Stimulated activated CD4-positive, alpha-beta T cell treated with anti-CD3 and anti-CD28 coated beads, Interleukin-1b, Interleukin-23, amount 100 ng/mL, for 24 hours (primary cell): ENCODE results near the gene NAPG.
A peak's percentile ranks its signal among the peaks of the same experiment; 100 is the strongest.
"Not testable (repeated sequence)": the region's sequence is repeated elsewhere in the genome, so short reads cannot be mapped to it uniquely, and the experiment has no call there.

Source experiments
- DNase-seq, 4 experiments: peaks; one replicate each; pipeline ENCODE4 v3.0.0-alpha.2; 2020; ENCODE audit warnings: low read depth in 4 of 4, low spot score in 1 of 4

Gene NAPG

GRCh38 chr18:10525697-10526560 lies at the start of gene NAPG:
NAPG (plus strand) TSS chr18:10526027; CDS start chr18:10526103, 76 bp downstream.
- DNase-seq = peak; percentile 71 to 88 (median 79)

- DNase-seq = no peak
Observed at GRCh38 chr18:10476338-10476791, 49.5 kb upstream of the NAPG start.

GRCh38 chr18:10477121-10477862 lies 48.5 kb upstream of the NAPG start:
- no peak for DNase-seq

- DNase-seq = no peak
Observed at GRCh38 chr18:10477863-10478260, 48.0 kb upstream of the NAPG start.

GRCh38 chr18:10481831-10482230 lies 44.0 kb upstream of the NAPG start:
- DNase-seq = no peak

- DNase-seq = no peak
Observed at GRCh38 chr18:10482363-10482984, 43.4 kb upstream of the NAPG start.

GRCh38 chr18:10482985-10483949 lies 42.6 kb upstream of the NAPG start:
- no peak for DNase-seq

- no peak for DNase-seq
Observed at GRCh38 chr18:10485475-10485874, 40.4 kb upstream of the NAPG start.

GRCh38 chr18:10486362-10486761 lies 39.5 kb upstream of the NAPG start:
- DNase-seq = no peak

GRCh38 chr18:10487154-10487553 lies 38.7 kb upstream of the NAPG start:
- no peak for DNase-seq

GRCh38 chr18:10488017-10488416 lies 37.8 kb upstream of the NAPG start:
- no peak for DNase-seq

- peak; percentile 17 to 53 (median 36) for DNase-seq
Observed at GRCh38 chr18:10490401-10491165, 35.2 kb upstream of the NAPG start.

GRCh38 chr18:10495936-10496335 lies 29.9 kb upstream of the NAPG start:
- DNase-seq = no peak

- no peak for DNase-seq
Observed at GRCh38 chr18:10497206-10497749, 28.5 kb upstream of the NAPG start.

- DNase-seq = no peak
Observed at GRCh38 chr18:10499230-10499629, 26.6 kb upstream of the NAPG start.

GRCh38 chr18:10500038-10500437 lies 25.8 kb upstream of the NAPG start:
- no peak for DNase-seq

GRCh38 chr18:10504723-10505122 lies 21.1 kb upstream of the NAPG start:
- no peak for DNase-seq

- not testable (repeated sequence) for DNase-seq
Observed at GRCh38 chr18:10505892-10506291, 19.9 kb upstream of the NAPG start.

GRCh38 chr18:10508591-10508990 lies 17.2 kb upstream of the NAPG start:
- DNase-seq = no peak

GRCh38 chr18:10511236-10511635 lies 14.6 kb upstream of the NAPG start:
- DNase-seq = no peak
